SK-N-MC (cell line): Measurements from ENCODE around the gene KCNF1.

Experiments used
- EZH2 ChIP-seq: fragments of 200-600 bp; sonication (generic); IDR thresholded peaks from one replicate; pipeline ENCODE4 v1.6.1; 2017; ENCODE audit warnings: antibody characterized with exemption
- FOXP2 ChIP-seq: optimal IDR thresholded peaks from 2 replicates; pipeline ENCODE3; 2011; ENCODE audit warnings: mild to moderate bottlenecking, moderate library complexity; ENCODE audit not compliant: insufficient read depth; ENCODE audit errors: extremely low read length, control extremely low read depth
- POLR2AphosphoS5 ChIP-seq: IDR thresholded peaks from 2 replicates; pipeline ENCODE4 v1.6.1; 2012; ENCODE audit warnings: mild to moderate bottlenecking, low read depth, low read length, borderline replicate concordance

DNA sequence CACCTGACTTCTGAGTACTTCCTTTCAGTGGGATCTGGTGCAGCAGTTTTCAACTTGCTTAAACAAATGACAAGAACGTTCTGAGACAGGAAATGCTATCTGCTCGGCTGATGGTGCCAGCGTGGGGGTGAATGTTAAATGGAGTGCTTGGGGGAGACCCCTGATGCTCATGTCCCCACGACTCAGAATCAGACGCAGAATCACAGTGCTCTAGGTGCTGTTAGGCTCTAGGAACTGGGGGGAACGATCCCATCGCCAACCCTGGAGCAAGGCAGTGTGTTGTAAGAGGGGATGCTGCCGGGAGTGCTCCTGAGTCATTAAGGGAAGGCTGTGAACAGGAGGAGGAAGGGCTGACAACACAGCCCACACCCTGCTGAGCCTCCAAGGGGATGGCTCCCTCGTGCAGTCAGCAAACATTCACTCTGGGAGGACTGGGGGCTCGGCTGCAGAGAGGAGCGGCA is 34.1 kb upstream of the KCNF1 start:
- TF ChIP-seq POLR2AphosphoS5 (no peak), EZH2 (no peak), FOXP2 (no peak)
